Ectodermal cell (in vitro differentiated cells): ENCODE results near the gene CHTF8.

ENCODE experiments used
- H3K27ac ChIP-seq: 2 replicates; pipeline ENCODE4 v1.7.0; 2013; ENCODE audit warnings: mild to moderate bottlenecking, low read depth, low read length; ENCODE audit not compliant: insufficient read depth, poor library complexity, severe bottlenecking
- H3K27me3 ChIP-seq: 2 replicates; pipeline ENCODE4 v1.7.0; 2013; ENCODE audit warnings: mild to moderate bottlenecking, low read length; ENCODE audit not compliant: insufficient read depth, control insufficient read depth, poor library complexity, severe bottlenecking
- H3K36me3 ChIP-seq: one replicate; pipeline ENCODE4 v1.7.0; 2013; ENCODE audit warnings: low read length; ENCODE audit not compliant: control insufficient read depth, insufficient read depth
- H3K4me1 ChIP-seq: one replicate; pipeline ENCODE4 v1.7.0; 2013; ENCODE audit warnings: low read length; ENCODE audit not compliant: control insufficient read depth, insufficient read depth
- H3K4me3 ChIP-seq: 2 replicates; pipeline ENCODE4 v1.7.0; 2013; ENCODE audit warnings: low read depth, low read length, control low read depth; ENCODE audit not compliant: insufficient read depth
- H3K9me3 ChIP-seq: 2 replicates; pipeline ENCODE4 v1.7.0; 2013; ENCODE audit warnings: mild to moderate bottlenecking, low read length, moderate library complexity; ENCODE audit not compliant: control insufficient read depth
- WGBS, 2 experiments: methylation state at CpG; one replicate each; pipeline ENCODE4 v1.1.7; 2013; ENCODE audit warnings: missing lambda C conversion rate in 2 of 2; 5-methylcytosine and 5-hydroxymethylcytosine counted together

CHTF8 gene

DNA sequence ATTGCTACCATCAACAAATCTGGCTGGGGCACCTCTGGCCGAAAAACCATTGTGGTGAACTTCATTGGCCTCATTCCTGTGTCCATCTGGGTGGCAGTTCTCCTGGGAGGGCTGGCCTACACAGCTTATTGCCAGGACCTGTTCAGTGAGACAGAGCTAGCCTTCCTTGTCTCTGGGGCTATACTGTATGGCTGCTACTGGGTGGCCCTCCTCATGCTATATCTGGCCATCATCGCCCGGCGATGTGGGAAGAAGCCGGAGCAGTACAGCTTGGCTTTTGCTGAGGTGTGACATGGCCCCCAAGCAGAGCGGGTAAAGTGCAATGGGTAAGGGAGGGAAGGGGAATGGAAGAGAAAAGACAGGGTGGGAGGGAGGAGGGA is 17.4 kb downstream of the CHTF8 start:
- Histone ChIP-seq H3K9me3 (no peaks in the 10 kb centered on the region), H3K4me1 (no peaks in the 10 kb centered on the region), H3K27ac (no peak overlapping the region), H3K4me3 (no peak overlapping the region), H3K27me3 (no peaks in the 10 kb centered on the region), H3K36me3 (peaks cover 46% of the 10 kb centered on the region)
- 97 to 99% methylated on average over 6 of the region's 6 CpGs for WGBS, 2 experiments

DNA sequence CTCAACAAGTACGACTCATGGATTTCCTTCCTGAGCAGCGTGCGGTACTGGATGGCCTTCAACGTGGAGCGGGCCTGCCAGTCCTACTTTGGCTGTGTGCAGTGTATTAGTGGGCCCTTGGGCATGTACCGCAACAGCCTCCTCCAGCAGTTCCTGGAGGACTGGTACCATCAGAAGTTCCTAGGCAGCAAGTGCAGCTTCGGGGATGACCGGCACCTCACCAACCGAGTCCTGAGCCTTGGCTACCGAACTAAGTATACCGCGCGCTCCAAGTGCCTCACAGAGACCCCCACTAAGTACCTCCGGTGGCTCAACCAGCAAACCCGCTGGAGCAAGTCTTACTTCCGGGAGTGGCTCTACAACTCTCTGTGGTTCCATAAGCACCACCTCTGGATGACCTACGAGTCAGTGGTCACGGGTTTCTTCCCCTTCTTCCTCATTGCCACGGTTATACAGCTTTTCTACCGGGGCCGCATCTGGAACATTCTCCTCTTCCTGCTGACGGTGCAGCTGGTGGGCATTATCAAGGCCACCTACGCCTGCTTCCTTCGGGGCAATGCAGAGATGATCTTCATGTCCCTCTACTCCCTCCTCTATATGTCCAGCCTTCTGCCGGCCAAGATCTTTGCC is 17.9 kb downstream of the CHTF8 start:
- no peak overlapping the region for H3K27ac ChIP-seq
- H3K36me3 ChIP-seq, result peaks cover 41% of the 10 kb centered on the region
- H3K4me3 ChIP-seq, result no peak overlapping the region
- H3K4me1 ChIP-seq, result no peaks in the 10 kb centered on the region
- 96% methylated on average over 25 of the region's 25 CpGs for WGBS, 2 experiments
- H3K27me3 ChIP-seq, result no peaks in the 10 kb centered on the region
- H3K9me3 ChIP-seq, result no peaks in the 10 kb centered on the region

DNA sequence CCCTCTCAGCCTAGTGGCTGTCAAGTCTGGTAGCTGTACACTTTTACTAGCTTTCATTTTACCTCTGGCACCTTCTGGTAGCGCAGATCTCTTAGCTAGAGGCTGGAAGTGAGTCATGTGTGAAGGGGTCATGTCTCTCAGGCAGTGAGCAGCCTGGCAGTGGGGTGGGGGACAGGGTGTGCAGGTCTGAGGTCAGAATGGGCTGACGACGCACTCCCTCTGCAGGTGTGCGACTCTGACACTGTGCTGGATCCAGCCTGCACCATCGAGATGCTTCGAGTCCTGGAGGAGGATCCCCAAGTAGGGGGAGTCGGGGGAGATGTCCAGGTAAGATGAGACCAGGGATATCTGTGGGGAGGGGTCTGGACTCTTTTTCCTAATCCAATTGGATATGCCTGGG is 19.2 kb downstream of the CHTF8 start:
- Histone ChIP-seq H3K4me1 (peaks cover 10% of the 10 kb centered on the region), H3K27ac (no peak overlapping the region), H3K4me3 (no peak overlapping the region), H3K9me3 (no peaks in the 10 kb centered on the region), H3K27me3 (peaks cover 2% of the 10 kb centered on the region), H3K36me3 (peaks cover 29% of the 10 kb centered on the region)
- WGBS, 2 experiments, result 96 to 98% methylated on average over 7 of the region's 7 CpGs

DNA sequence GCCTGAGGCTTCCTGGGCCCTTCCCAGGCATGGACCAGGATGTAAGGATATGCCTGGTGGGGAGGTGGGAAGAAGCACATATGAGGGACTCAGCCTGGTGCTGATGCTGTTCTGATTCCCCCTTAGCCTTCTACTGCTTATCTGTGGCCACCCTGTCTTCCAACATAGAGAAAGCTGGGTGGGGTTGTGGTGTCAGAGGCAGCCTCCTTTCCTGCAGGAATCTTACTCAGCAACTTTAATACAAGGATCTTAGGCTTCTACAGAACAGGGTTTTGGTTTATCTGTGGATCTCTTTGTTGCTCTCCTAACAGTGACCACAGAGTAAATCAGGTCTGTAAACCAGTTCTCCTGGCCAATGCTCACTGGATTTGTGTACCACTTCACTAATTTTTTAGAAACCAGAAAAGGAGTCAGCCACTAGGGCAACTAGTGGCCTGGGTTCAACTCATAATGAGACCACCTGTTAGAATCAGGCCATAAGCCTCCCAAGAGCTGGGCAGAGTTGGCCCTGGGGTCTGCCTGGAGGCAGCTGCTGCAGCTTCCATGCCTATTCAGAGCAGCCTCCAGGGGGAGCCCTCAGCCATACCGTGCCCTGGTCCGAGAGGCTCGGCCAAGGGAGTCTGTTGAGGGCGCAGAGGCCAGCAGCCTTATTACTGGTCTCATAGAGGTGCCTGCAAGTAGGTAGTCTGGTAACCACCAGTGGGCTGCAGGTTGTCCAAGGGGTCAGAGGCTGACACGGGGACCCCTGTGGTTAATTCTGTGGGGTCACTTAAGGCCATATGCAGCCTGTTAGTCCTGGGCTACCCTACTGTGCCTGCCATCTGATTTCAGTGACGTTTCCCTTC is 19.9 kb downstream of the CHTF8 start:
- 60 to 67% methylated on average over 6 of the region's 6 CpGs for WGBS, 2 experiments

DNA sequence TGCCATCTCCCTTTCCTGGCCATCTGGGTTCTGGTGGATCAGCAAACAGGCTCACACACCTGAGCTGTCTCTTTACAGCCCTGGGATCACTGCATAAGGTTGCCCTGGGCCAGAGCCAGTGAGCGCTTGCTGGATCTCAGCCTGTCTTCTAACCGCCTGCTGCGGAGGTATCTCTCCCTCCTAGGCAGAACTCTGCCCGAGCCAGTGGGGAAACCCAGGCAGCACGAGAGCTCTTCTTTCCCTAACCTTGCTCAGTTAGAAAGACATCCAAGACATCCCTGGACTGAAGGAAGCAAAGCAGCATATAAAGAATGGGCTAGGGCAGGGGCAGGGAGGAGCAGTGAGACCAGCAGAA is 20.5 kb downstream of the CHTF8 start:
- peaks cover 17% of the 10 kb centered on the region for H3K36me3 ChIP-seq
- peaks cover 15% of the 10 kb centered on the region for H3K27me3 ChIP-seq
- H3K9me3 ChIP-seq, result no peaks in the 10 kb centered on the region
- 96 to 97% methylated on average over 5 of the region's 5 CpGs for WGBS, 2 experiments
- no peak overlapping the region for H3K4me3 ChIP-seq
- peaks cover 23% of the 10 kb centered on the region for H3K4me1 ChIP-seq
- H3K27ac ChIP-seq, result no peak overlapping the region

More for the DNA sequence above, 19.9 kb downstream of the CHTF8 start:
- Histone ChIP-seq H3K36me3 (peaks cover 22% of the 10 kb centered on the region), H3K27ac (no peak overlapping the region), H3K4me1 (peaks cover 17% of the 10 kb centered on the region), H3K4me3 (no peak overlapping the region), H3K9me3 (no peaks in the 10 kb centered on the region), H3K27me3 (peaks cover 9% of the 10 kb centered on the region)

DNA sequence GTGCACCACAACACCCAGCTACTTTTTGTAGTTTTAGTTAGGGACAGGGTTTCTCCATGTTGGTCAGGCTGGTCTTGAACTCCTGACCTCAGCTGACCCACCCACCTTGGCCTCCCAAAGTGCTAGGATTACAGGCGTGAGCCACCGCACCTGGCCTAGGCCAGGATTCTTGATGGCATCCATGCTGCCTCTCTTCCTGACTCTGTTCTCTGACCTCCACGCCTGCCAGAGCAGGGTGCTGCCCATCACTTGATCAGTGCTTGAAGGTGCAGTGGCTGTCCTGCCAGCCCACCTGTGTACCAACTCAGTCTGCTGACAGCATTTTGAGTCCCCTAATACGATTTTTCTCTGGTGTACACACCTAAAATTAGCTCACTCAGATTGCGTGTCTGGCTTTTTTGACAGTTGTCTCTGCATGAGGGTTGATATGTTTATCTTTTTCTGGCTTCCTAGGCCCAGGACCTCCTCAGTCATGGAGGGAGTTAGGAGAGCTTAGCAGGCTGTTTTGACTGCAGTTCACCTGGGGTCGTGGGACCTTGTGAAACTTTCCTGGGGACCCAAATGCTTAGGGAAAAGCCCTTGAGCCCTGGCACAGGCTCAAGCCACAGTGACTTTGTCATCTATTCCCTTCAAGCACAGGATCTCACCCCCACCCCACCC is 21.0 kb downstream of the CHTF8 start:
- Histone ChIP-seq H3K27ac (no peak overlapping the region), H3K4me3 (no peak overlapping the region), H3K27me3 (peaks cover 19% of the 10 kb centered on the region), H3K9me3 (no peaks in the 10 kb centered on the region), H3K36me3 (peaks cover 12% of the 10 kb centered on the region), H3K4me1 (peaks cover 28% of the 10 kb centered on the region)
- 91 to 94% methylated on average over 6 of the region's 6 CpGs for WGBS, 2 experiments

DNA sequence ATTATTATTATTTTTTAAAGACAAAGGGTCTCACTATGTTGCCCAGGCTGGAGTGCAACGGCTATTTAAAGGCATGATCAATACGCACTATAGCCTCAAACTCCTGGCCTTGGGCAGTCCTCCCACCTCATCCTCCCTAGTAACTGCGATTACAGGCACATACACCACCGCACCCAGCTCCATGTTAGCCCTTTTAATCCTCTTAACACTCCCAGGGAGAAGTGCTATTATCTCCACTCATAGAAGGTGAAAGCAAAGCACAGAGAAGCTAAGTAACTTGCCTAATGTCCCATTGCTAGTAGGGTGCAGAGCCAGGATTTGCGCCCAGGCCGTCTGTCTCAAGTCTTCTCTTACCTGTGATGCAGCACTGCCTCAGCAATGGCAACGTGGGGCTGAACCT is 22.0 kb downstream of the CHTF8 start:
- Histone ChIP-seq H3K9me3 (no peaks in the 10 kb centered on the region), H3K4me3 (no peak overlapping the region), H3K27me3 (peaks cover 23% of the 10 kb centered on the region), H3K4me1 (peaks cover 33% of the 10 kb centered on the region), H3K36me3 (peaks cover 11% of the 10 kb centered on the region), H3K27ac (no peak overlapping the region)
- WGBS, 2 experiments, result 88 to 90% methylated on average over 7 of the region's 7 CpGs

DNA sequence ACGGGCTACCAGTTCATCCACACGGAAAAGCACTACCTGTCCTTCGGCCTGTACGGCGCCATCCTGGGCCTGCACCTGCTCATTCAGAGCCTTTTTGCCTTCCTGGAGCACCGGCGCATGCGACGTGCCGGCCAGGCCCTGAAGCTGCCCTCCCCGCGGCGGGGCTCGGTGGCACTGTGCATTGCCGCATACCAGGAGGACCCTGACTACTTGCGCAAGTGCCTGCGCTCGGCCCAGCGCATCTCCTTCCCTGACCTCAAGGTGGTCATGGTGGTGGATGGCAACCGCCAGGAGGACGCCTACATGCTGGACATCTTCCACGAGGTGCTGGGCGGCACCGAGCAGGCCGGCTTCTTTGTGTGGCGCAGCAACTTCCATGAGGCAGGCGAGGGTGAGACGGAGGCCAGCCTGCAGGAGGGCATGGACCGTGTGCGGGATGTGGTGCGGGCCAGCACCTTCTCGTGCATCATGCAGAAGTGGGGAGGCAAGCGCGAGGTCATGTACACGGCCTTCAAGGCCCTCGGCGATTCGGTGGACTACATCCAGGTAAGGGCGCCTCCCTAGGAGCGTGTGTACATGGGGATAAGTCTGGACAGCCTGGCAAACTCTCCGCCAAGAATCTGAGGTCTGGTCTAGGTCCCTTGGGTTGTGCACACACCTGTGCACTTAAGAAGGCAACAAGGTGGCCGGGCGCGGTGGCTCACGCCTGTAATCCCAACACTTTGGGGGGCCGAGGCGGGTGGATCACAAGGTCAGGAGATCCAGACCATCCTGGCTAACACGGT is 22.7 kb downstream of the CHTF8 start:
- H3K27me3 ChIP-seq, result peaks cover 30% of the 10 kb centered on the region

DNA sequence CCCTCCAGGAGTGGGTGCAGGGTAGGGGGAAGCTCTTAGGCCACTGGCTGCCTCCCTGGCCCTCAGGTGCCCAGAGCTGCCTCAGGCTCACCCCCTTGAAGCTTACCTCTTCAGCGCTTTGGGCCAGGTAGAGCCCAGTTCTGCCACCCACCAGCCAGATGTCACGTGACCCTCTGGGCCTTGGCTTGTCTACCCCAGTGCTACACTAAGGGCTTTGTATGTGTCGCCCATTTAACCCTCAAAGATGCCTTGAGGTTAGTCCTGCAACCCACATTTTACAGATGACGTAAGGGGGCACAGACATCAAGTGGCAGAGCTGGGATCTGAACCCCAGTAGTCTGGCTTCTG is 23.5 kb downstream of the CHTF8 start:
- Histone ChIP-seq H3K4me3 (no peak overlapping the region), H3K36me3 (peaks cover 3% of the 10 kb centered on the region), H3K4me1 (peaks cover 39% of the 10 kb centered on the region), H3K27ac (no peak overlapping the region), H3K27me3 (peaks cover 30% of the 10 kb centered on the region), H3K9me3 (no peaks in the 10 kb centered on the region)
- 88 to 89% methylated on average over 4 of the region's 4 CpGs for WGBS, 2 experiments

More for the DNA sequence above, 22.7 kb downstream of the CHTF8 start:
- H3K9me3 ChIP-seq, result no peaks in the 10 kb centered on the region
- WGBS, 2 experiments, result 95% methylated on average over 48 of the region's 48 CpGs
- H3K4me3 ChIP-seq, result no peak overlapping the region
- no peak overlapping the region for H3K27ac ChIP-seq
- peaks cover 38% of the 10 kb centered on the region for H3K4me1 ChIP-seq
- H3K36me3 ChIP-seq, result peaks cover 9% of the 10 kb centered on the region
